Measurements from ENCODE around the gene MMP2.

Gene MMP2

GRCh38 chr16:55478827-55479429, at the start of gene MMP2:
Gene MMP2, plus strand, starts transcription at chr16:55479198. Its CDS starts 282 bp downstream, at chr16:55479480.
- no peak for DNase-seq

- DNase-seq = no peak
Measured at GRCh38 chr16:55433030-55433429, 46.0 kb upstream of the MMP2 start.

- no peak for DNase-seq
Measured at GRCh38 chr16:55433535-55433934, 45.5 kb upstream of the MMP2 start.

- DNase-seq = no peak
Measured at GRCh38 chr16:55434000-55434399, 45.0 kb upstream of the MMP2 start.

GRCh38 chr16:55435387-55435786, 43.6 kb upstream of the MMP2 start:
- no peak for DNase-seq

GRCh38 chr16:55436587-55436986, 42.4 kb upstream of the MMP2 start:
- DNase-seq = no peak

GRCh38 chr16:55437625-55438024, 41.4 kb upstream of the MMP2 start:
- no peak for DNase-seq

- DNase-seq = no peak
Measured at GRCh38 chr16:55438281-55438680, 40.7 kb upstream of the MMP2 start.

- DNase-seq = no peak
Measured at GRCh38 chr16:55439101-55439690, 39.8 kb upstream of the MMP2 start.

GRCh38 chr16:55443434-55444346, 35.3 kb upstream of the MMP2 start:
- DNase-seq = no peak

- DNase-seq = no peak
Measured at GRCh38 chr16:55444754-55445485, 34.1 kb upstream of the MMP2 start.

- DNase-seq = no peak
Measured at GRCh38 chr16:55447231-55447630, 31.8 kb upstream of the MMP2 start.

- no peak for DNase-seq
Measured at GRCh38 chr16:55452996-55453395, 26.0 kb upstream of the MMP2 start.

- no peak for DNase-seq
Measured at GRCh38 chr16:55453909-55454308, 25.1 kb upstream of the MMP2 start.

GRCh38 chr16:55454861-55455260, 24.1 kb upstream of the MMP2 start:
- no peak for DNase-seq

GRCh38 chr16:55462241-55462640, 16.8 kb upstream of the MMP2 start:
- DNase-seq = no peak

GRCh38 chr16:55464375-55464774, 14.6 kb upstream of the MMP2 start:
- DNase-seq = no peak

- peak; percentile 80 for DNase-seq
Measured at GRCh38 chr16:55465077-55465896, 13.7 kb upstream of the MMP2 start.

- no peak for DNase-seq
Measured at GRCh38 chr16:55466209-55466608, 12.8 kb upstream of the MMP2 start.

- DNase-seq = no peak
Measured at GRCh38 chr16:55467898-55468297, 11.1 kb upstream of the MMP2 start.

- DNase-seq = no peak
Measured at GRCh38 chr16:55468352-55468990, 10.5 kb upstream of the MMP2 start.
